Measurements from ENCODE around the gene MT1E.

- TF ChIP-seq, protein P1, sequence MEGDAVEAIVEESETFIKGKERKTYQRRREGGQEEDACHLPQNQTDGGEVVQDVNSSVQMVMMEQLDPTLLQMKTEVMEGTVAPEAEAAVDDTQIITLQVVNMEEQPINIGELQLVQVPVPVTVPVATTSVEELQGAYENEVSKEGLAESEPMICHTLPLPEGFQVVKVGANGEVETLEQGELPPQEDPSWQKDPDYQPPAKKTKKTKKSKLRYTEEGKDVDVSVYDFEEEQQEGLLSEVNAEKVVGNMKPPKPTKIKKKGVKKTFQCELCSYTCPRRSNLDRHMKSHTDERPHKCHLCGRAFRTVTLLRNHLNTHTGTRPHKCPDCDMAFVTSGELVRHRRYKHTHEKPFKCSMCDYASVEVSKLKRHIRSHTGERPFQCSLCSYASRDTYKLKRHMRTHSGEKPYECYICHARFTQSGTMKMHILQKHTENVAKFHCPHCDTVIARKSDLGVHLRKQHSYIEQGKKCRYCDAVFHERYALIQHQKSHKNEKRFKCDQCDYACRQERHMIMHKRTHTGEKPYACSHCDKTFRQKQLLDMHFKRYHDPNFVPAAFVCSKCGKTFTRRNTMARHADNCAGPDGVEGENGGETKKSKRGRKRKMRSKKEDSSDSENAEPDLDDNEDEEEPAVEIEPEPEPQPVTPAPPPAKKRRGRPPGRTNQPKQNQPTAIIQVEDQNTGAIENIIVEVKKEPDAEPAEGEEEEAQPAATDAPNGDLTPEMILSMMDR (IDR thresholded peaks at IDR 0.05 in 8 of 11, conservative IDR thresholded peaks at IDR 0.05 in 3 of 11) = no peak
- TF ChIP-seq POLR2A (IDR thresholded peaks at IDR 0.05) = no peak
Measured at GRCh38 chr16:56670620-56670934, 45.0 kb downstream of the MT1E start.
